ENCODE measurements around the gene ZNF32.

Gene ZNF32, protein sequence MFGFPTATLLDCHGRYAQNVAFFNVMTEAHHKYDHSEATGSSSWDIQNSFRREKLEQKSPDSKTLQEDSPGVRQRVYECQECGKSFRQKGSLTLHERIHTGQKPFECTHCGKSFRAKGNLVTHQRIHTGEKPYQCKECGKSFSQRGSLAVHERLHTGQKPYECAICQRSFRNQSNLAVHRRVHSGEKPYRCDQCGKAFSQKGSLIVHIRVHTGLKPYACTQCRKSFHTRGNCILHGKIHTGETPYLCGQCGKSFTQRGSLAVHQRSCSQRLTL

DNA sequence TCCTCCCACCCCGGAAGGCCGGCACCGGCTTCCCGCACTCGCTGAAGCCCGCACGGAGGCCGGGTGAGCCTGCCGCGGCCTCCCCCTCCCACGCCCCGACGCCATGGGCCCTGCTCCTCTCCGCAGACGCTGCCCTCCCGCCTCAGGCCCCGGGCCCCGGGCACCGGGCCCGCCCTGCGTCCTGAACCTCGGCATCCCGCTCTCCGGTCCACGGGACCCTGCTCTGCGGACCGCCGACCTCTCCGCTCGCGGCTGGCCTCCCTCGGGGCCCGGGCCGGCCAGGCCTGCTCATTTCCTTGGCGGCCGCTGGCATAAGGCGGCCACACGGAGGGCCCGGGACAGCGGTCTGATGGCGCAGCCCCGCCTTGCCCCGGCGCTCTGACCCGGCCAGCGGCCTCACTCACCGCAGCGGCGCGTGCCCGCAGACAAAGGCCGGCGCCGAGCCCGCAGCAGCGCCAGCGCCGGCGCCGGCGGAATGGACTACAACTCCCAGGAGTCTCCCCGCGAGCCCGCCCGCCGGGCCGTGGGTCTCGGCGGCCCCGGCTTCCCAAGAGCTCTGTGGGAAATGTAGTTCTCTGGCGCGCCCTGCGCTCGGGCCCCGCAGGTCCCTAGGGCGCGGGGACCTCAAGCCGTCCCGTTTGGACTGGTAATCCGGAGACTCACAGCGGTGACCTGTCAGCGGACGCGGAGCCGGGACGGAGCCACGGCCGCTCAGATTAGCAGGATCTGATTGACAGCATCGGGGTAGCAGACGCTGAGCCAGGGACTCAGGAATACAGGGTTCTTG, at the start of gene ZNF32:
Gene ZNF32 (minus strand): TSS at position 484 of the 787 bp plus-strand sequence. CDS start 2,748 bp downstream, outside the sequence.
- in situ Hi-C loops (cut with HindIII; ENCODE audit: low sequenced_read_pairs): no loop called here

DNA sequence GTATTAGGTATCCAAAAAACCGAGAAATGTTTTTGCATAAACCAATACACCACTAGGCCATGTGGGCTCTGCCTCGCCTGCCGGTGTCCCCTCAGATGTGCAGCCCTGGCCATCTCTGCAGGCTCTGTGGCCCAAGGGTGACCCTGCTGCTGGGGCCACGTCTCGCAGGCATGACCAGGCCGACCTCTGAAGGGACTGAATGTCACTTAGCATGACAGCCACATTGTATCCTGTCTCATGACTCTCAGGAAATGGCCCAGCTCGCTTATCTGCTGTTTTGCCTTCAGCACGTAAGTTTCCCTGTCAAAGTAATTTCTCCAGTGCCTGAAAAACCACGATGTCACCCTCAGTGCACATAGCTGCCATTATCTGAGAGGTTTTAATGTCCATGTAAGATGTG, 49.5 kb upstream of the ZNF32 start:
- in situ Hi-C loops (cut with HindIII; ENCODE audit: low sequenced_read_pairs): no loop called here

DNA sequence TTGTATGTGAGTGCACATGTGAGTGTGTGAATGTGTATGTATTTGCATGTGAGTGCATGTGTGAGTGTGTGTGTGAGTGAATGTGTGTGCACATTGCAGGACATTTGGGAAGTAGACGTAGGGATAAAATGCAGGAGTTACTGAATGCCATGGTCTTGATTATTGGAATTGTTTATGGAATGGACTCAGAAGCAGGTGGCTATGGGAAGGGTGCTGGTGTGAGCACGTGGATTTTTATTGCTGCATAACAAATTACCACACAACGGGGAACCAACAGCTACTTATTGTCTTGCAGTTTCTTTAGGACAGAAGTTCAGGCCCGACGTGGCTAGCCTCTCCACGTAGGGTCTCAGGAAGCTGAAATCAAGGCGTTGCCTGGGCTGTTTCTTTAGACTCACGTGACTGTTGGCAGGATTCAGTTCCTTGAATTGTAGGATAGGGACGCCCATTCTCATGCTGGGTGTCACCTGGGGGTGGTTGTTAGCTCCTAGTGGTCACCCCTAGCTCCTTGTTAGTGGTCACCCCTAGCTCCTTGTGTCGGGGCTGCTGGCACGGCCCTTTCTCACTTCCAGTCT, 48.3 kb upstream of the ZNF32 start:
- in situ Hi-C loops (cut with HindIII; ENCODE audit: low sequenced_read_pairs): no loop called here

DNA sequence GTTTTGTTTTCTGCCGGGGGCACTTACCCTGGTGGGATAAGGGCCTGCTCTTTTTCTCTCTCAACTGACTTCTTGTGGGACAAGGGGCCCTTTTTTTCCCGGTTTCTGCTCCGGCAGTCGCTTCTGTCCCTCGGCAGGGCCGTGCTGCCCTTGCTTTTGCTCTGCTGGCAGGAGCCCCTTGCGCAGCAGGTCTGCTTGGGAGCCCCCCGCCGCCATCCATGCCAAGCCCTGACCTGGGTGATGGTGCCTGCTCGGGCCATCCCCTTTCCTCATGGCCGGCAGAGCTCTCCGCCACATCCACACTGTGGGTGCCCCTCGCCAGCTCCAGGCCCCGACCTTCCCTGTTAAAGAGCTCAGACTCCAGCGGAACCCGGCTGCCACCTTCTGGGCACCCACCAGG, 47.0 kb upstream of the ZNF32 start:
- in situ Hi-C loops (cut with HindIII; ENCODE audit: low sequenced_read_pairs): no loop called here

DNA sequence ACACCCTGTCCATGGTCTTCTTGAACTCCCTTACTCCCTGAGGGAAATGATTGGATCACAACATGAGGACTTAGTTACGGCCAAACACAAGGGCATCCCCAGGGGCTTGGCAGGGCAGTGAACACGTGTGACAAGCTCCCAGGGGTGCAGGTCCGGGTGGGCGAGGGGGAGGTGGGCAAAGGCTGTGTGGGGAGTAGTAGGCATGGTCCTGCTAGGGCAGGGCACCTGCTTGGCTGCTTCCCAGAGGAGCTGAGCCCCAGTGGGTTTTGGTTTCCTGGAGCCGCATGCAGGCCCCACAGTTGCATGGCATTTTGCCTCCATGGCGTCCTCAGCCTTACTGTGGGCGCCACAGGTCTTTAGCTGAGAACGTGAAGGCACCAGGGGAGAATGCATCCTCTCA, 46.6 kb upstream of the ZNF32 start:
- in situ Hi-C loops (cut with HindIII; ENCODE audit: low sequenced_read_pairs): no loop called here

DNA sequence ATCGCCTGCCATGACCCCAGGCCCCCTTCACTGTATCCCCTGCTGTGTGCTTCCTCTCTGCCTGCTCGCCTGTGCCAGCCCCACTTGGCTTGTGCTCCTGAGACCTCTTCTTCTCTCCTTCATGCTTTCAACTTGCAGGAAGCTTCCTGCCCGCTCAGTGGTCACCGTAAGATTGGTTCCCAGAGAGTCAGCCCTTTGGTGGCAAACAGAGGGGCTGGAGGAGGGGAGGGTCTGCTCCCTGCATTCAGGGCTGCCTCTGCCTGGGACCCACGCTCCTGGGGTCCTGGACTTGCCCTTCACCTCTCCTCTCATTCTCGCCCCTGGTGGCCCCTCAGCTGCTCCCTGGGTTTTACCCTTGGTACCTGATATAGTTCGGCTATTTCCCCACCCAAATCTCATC, 45.8 kb upstream of the ZNF32 start:
- in situ Hi-C loops (cut with HindIII; ENCODE audit: low sequenced_read_pairs): no loop called here

DNA sequence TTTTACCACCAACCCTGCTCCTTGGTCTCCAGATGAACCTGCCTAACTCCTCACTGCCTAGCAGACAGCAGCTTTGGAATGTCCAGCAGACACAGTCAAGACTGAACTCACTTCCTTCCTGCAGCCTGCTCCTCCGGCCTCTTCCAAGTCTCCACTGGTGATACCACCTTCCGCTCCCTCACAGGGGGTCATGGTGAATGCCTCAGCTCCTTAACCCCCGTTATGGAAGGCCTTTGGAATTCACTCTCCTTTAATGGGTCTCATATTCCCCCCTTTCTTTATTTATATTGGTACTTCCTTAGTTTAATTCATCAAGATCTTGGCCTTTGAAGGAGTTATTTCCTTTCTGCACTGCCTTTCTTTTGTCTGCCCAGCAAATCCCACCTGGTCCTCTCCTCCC, 44.9 kb upstream of the ZNF32 start:
- in situ Hi-C loops (cut with HindIII; ENCODE audit: low sequenced_read_pairs): no loop called here

DNA sequence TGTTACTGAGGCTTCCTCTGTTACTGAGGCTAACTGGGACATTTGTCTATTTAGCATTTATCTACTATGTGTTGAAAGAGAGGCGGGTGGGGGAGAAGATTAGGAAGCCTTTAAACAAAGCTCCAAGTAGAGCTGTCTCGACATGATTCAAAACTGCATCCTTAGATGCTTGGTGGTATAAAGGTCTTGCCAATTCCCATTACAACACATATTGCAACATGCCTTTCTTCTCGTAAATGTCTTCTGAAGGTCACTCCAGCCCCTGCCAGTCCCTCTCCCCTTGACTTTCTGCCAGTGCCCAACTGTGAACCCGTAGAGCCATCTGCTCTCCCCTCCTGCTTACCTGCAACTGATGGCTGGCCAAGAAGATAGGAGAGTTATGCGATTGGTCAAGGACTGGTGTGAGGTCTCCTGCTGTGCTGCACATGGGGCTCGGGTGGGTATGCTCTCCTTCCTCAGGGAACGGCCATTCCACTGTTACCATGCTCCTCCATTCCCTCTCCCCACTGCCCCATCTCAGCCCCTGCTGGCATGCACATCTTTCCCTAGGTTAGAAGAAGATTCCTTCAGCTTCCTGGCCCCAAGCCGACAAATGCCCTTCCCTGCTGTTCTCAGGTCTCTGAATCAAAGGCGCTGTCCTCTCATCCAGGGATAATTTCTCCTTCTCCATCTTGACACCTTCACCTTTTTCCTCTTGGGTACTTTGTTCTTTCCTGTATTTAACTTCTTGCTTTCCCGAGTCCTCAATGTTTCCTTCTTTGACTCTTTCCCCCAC, 43.6 kb upstream of the ZNF32 start:
- in situ Hi-C loops (cut with HindIII; ENCODE audit: low sequenced_read_pairs): no loop called here

DNA sequence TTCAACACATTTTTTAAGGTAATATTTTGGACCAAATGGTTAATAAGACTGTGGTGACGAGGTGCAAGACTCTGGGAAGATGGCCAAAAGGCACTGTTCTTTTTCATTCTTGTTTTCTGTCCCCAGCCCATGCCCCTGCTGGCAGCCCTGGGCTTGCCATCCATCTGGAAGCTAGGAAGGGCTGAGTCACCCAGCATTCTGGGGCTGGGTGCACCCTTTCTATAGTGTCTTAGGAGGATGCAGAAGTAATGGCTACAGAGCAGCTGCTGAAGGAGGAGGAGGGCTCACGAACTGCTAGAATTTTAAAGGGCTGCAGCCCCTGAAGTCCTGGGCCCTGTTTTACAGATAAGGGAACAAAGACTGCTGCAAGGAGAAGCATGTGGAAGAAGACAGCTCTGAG, 42.8 kb upstream of the ZNF32 start:
- in situ Hi-C loops (cut with HindIII; ENCODE audit: low sequenced_read_pairs): no loop called here

DNA sequence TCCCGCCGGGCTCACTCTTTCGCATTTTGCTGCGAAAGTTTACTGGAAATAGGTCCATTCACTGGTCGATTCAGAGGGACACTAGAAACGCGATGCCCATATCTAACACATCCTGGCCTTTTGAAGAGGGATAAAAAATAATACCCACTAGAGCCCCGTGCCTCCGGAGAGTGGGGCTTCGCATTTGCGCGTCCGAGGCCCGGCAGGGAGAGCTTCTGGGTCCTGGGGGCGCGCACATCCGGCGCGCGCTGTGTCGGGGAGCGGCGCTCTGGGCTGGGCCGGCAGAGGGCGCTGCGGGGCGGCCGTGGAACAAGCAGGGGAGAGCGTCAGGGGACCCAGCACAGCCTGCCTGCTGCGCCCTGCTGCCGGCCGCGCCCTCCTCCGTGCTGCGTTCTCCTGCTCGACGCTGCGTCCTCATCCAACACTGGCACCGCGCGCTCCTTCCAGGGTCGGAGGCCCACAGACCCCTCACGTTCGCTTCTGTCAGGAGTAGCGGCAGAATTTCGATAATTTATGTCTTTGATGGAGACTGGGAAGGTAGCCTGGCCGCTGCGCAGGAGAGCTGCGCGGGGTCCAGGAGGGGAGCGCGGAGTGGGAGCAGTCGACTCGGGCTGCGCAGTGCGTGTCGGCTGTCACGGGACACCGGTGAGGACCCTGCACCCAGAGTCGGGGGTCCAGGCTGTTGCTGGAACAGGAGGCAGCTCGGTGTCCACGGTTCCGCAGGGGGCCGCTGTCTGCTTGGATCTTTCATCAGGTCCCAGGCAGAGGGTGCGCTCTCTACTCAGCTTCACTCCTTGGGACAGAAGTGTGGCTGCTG, 41.5 kb upstream of the ZNF32 start:
- in situ Hi-C loops (cut with HindIII; ENCODE audit: low sequenced_read_pairs): no loop called here

DNA sequence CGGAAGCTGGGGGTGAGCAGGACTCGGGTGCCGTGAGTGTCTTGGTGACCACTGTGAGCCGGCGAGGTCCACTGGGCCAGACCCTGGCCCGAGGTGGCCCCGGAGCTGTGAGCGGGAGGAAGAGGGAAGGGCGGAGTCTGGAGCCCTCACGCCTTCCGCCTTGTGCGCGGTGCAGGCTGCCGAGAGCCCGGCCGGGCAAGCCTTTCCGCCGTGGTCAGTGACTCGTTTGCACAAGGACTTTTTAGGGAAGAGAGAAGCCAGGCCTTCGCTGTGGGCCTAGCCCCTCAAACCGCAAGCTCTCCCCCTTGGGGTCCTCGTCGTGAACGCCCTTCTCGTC, 40.9 kb upstream of the ZNF32 start:
- in situ Hi-C loops (cut with HindIII; ENCODE audit: low sequenced_read_pairs): no loop called here

DNA sequence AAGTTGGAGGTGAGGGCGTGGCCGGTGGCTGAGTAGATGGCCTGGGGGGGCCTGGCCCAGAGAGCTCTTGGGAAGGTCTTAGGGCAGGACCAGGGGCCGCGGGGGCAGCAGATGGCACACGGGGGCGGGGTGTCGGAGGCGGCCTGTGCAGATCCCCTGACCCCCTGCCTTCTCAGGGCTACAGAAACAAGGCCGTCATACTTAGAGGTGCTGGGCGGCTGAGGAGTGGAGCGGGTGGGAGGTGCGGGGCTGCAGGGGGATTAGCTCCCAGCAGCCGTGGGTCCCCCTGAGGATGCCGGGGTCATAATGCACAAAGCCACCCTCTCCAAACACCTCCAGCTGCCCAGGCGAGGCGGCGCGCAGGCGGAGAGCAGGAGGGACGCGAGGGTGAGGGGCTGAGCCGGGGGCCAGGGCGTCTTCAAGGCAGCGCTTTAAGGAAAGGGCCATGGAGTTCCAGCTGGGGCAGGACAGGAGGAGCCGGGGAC, 40.4 kb upstream of the ZNF32 start:
- in situ Hi-C loops (cut with HindIII; ENCODE audit: low sequenced_read_pairs): no loop called here

DNA sequence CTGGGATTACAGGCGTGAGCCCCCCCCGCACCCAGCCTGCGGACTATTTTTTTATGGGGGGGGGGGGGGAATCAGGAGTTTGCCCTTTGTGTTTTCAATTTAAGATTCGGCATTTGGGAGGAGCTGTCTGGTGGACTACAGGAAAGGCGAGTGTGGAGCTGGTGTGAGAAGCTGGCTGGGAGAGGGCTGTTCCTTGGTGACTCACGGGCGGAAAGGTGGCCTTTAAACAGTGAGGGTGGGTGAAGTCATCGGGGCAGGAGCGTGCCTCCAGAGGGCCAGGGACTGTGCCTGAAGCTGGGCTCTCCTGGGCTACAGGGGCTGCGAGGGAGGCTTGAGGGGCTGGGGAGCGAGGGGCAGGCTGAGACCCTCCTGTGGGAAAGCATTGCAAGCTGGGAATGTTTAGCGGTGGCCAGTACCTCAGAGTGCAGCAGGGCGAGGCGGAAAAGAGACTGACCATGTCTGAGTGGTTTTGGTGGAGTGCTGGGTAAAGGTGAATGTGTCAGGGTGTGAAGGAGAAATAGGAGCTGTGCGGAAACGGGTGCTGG, 39.7 kb upstream of the ZNF32 start:
- in situ Hi-C loops (cut with HindIII; ENCODE audit: low sequenced_read_pairs): no loop called here

DNA sequence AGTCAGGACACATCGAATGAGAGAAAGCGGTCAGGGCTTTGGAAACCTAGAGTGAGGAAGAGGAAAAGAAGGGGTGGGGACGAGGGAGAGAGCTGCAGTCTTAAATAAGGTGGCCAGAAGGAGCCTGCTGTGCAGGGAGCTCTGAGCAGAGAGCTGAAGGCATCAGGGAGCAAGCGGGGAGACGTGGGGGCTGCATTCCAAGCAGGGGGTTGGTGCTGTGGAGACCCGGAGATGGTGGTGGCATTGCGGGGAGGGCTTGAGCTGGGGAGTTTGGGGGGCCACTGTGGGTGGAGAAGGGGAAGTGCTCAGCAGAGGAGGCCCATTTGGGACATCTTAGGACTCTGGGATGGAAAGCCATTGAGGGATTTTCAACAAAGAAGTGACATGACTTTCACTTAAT, 38.7 kb upstream of the ZNF32 start:
- in situ Hi-C loops (cut with HindIII; ENCODE audit: low sequenced_read_pairs): no loop called here

DNA sequence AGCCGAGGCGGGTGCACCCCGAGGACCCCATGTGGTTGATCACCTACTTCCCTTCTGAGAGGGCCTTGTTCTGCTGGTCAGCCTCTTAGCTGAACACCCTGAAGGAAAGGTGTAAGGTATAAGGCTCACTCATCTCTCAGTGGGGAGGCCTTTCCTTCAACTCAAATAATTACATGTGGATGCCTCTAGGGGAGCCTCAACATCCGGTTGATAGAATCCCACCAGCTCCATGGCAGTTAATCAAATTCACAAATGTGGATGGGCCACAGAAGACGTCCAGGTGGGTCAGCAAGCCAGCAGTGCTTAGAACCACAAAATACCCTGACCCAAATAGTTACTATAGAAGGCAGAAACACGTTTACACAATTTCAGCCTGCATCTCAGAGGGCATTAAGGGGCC, 37.7 kb upstream of the ZNF32 start:
- in situ Hi-C loops (cut with HindIII; ENCODE audit: low sequenced_read_pairs): no loop called here

DNA sequence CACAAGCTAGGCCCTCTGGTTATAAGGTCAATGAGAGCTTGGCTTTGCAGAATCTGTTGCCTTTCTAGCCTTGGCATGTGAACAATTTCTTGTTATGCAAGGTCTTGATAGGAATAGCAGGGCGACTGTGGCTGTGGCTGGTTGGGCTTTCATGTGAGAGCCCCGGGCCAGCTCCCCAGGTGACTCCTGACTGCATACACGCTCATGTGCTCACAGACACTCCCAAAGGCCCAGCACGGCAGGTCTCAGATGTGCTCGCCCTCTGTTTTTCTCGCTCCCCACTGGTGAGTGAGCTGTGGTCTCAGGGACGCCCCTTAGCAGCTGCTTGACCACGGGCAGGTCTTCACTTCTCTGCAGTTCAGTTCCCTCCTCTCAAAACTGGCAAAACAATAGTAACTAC, 37.1 kb upstream of the ZNF32 start:
- in situ Hi-C loops (cut with HindIII; ENCODE audit: low sequenced_read_pairs): no loop called here

DNA sequence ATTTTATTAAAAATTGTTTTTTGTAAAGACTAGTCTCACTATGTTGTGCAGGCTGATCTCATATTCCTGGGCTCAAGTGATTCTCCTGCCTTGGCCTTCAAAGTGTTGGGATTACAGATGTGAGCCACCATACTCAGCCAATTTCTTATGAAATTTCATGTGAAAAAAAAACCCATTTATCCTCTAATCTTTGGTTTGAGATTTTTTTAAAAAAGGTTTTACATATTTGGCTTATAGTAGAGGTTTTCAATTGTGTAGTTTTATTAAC, 35.5 kb upstream of the ZNF32 start:
- in situ Hi-C loops (cut with HindIII; ENCODE audit: low sequenced_read_pairs): no loop called here

DNA sequence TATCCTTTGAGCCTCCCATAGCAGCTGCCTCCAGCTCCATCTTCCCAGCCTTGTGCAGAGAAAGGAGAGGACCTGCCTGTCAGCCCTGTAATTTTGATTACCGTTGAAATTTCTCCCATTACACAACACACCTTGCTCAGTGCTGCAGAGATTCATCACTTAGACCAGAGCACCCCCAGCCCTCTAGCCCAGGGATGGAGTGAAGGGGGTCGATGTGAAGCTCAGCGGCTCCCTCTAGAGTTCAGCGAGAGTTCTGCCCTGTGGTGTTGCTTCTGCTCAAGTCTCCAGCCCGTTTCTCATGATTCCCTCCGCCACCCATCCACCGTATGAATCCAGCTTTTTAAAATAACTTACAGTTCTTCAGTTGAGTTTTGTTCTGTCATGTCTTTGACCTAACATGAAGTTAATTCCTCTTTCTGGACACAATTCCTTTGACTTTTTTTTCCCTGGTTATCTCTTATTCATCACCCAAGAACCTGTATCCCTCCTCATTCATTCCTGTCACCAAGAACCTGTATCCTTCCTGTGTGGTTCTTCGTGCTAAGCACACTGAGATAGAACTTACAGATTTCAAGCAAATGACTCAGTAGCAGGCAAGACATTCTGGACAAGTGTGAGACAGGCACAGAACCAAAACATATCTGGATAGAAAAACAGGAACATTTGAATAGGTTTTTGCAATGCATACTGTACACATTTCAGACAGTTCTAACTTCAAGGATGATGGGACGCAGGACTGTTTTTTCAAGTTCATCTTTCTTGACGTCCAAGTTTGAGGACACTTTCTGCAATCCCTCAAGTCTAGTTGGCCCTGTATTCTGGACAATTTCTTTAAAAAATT, 35.0 kb upstream of the ZNF32 start:
- in situ Hi-C loops (cut with HindIII; ENCODE audit: low sequenced_read_pairs): no loop called here

DNA sequence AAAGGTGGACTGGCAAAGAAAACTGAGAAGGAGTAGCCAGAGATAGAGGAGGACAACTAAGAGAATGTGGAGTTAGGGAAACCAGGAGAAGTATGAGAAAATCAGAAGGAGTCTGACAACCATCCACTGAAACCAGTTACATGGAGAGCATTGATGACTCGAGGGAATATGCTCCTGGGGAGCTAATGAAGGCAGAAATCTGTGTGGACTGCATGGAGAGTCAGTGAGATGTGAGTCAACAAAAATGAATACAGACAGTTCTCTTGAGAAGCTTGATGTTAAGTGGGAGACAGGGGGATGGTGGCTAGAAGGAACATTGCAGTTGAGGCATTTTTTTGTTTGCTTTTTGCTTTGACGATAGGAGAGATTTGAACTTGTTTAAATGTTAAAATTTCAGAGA, 34.3 kb upstream of the ZNF32 start:
- in situ Hi-C loops (cut with HindIII; ENCODE audit: low sequenced_read_pairs): no loop called here

DNA sequence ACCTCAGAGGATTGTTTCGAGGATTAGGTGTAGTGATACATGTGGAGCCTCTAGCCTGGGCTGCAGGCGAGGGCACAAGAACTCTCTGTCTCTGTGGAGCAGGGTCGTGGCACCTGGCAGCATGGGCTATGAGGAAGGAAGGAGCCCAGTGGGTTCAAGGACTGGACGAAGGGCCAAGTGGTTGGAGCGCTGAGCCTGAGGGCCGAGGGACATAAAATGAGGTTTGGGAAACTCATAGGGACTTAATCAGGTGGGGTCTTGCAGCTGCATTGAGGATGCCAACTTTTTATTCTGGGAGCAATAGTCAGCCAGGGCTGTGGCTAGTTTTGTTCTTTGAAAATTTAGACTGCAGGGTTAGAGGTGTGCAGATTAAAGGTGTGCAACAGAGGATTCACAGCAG, 33.0 kb upstream of the ZNF32 start:
- in situ Hi-C loops (cut with HindIII; ENCODE audit: low sequenced_read_pairs): no loop called here
